Caco-2 (cell line): ENCODE results near the gene ZSCAN5A. TPM values are rescaled to one million over a fixed set of nuclear protein-coding genes. Genes with fewer than 3 reads are reported as not detected.

Experiments
- BruUV-seq: library from RNA; stranded (reverse); fragments of 400-500 nt; replicated peaks from 2 replicates; lab custom pipeline; 2021; lab: Mats Ljungman, UMichigan
- CTCF ChIA-PET: fragments of 300-600 bp; sonication (Branson Sonifier 250); formaldehyde crosslinking; loops from one replicate; lab custom pipeline; 2022; ENCODE audit warnings: antibody characterized with exemption; lab: Charles Lee
- POLR2A ChIA-PET: fragments of 300-600 bp; sonication (Branson Sonifier 250); formaldehyde crosslinking; loops from one replicate; lab custom pipeline; 2022; ENCODE audit warnings: antibody characterized with exemption; lab: Charles Lee
- DNase-seq, 2 experiments: peaks; one replicate each; pipeline versions ENCODE4 v3.0.0 to v3.0.0-alpha.2; 2020 to 2022
- H3K27me3 ChIP-seq: replicated peaks from 2 replicates; pipeline ENCODE4 v1.6.0; 2011; ENCODE audit warnings: low read length; ENCODE audit not compliant: control insufficient read depth, insufficient read depth
- H3K36me3 ChIP-seq: 2 replicates; pipeline ENCODE4 v1.5.1; 2011; ENCODE audit warnings: low read length; ENCODE audit not compliant: control insufficient read depth, insufficient read depth
- H3K4me1 ChIP-seq: fragments of 250-450 bp; sonication (Bioruptor Pico); 2 replicates; pipeline ENCODE4 v1.5.1; 2020; ENCODE audit warnings: mild to moderate bottlenecking
- H3K4me3 ChIP-seq: 2 replicates; pipeline ENCODE4 v1.5.1; 2011; ENCODE audit warnings: low read depth, mild to moderate bottlenecking, control low read depth, low read length
- H3K9me3 ChIP-seq: fragments of 250-450 bp; sonication (Bioruptor Pico); 2 replicates; pipeline ENCODE4 v1.5.1; 2020; ENCODE audit warnings: mild to moderate bottlenecking, moderate library complexity
- H3K27ac Mint-ChIP-seq: one replicate; pipeline ENCODE4 v1.8.0; 2022; ENCODE audit warnings: mixed read lengths; ENCODE audit not compliant: unreplicated experiment
- H3K27me3 Mint-ChIP-seq: one replicate; pipeline ENCODE4 v1.8.0; 2022; ENCODE audit warnings: mixed read lengths; ENCODE audit not compliant: insufficient read depth, unreplicated experiment
- H3K36me3 Mint-ChIP-seq: one replicate; pipeline ENCODE4 v1.8.0; 2022; ENCODE audit warnings: mild to moderate bottlenecking, mixed read lengths; ENCODE audit not compliant: insufficient read depth, unreplicated experiment
- H3K4me1 Mint-ChIP-seq: one replicate; pipeline ENCODE4 v1.8.0; 2022; ENCODE audit warnings: low read depth, mixed read lengths; ENCODE audit not compliant: unreplicated experiment
- H3K4me3 Mint-ChIP-seq: one replicate; pipeline ENCODE4 v1.8.0; 2022; ENCODE audit warnings: mild to moderate bottlenecking, moderate library complexity, mixed read lengths; ENCODE audit not compliant: unreplicated experiment
- H3K9me3 Mint-ChIP-seq: one replicate; pipeline ENCODE4 v1.8.0; 2022; ENCODE audit warnings: mixed read lengths; ENCODE audit not compliant: unreplicated experiment
- CTCF ChIP-seq, 2 experiments: fragments of 200-600 bp in 1 of 2; IDR thresholded peaks; 1 replicate in 1 of 2; 2 replicates in 1 of 2; pipeline versions ENCODE4 v1.5.1 to v1.8.0; 2011 to 2022; ENCODE audit warnings: antibody characterized with exemption in 1 of 2, control low read depth in 1 of 2, inconsistent platforms in 1 of 2, low read depth in 1 of 2, low read length in 1 of 2, mild to moderate bottlenecking in 1 of 2, moderate library complexity in 1 of 2; ENCODE audit not compliant: insufficient read depth in 1 of 2, severe bottlenecking in 1 of 2, unreplicated experiment in 1 of 2
- intact Hi-C: fragments of 100-400 bp; cut with micrococcal nuclease; formaldehyde crosslinking; loops from one replicate; pipeline ENCODE4 v1.10.0; 2022; ENCODE audit not compliant: unreplicated experiment
- total RNA-seq: library from RNA; stranded (reverse); gene quantifications from 2 replicates; pipeline ENCODE4 v1.2.3, GENCODE V29; 2022

The ZSCAN5A gene
- total RNA-seq, 1 experiment from 2014 or later, result 11.3 TPM

GRCh38 chr19:56321989-56322440, 7.4 kb upstream of the ZSCAN5A start:
- DNase-seq, result no peak
- no peaks in the 10 kb centered on the region for H3K4me1 ChIP-seq
- H3K9me3 ChIP-seq, result no peaks in the 10 kb centered on the region
- no TSS peak for BruUV-seq
- Mint-ChIP-seq H3K27me3 (peaks cover 8% of the 10 kb centered on the region), H3K9me3 (peaks cover 9% of the 10 kb centered on the region), H3K36me3 (no peaks in the 10 kb centered on the region), H3K27ac (no peak overlapping the region), H3K4me1 (no peaks in the 10 kb centered on the region), H3K4me3 (no peak overlapping the region)
- no peak for TF ChIP-seq CTCF (IDR thresholded peaks at IDR 0.05; ENCODE audit: insufficient read depth in 1 of 2, low read depth in 1 of 2, low read length in 1 of 2, severe bottlenecking in 1 of 2, unreplicated experiment in 1 of 2)
- H3K4me3 ChIP-seq, result no peak overlapping the region
- no peaks in the 10 kb centered on the region for H3K27me3 ChIP-seq
- CTCF ChIA-PET, result no interaction called here
- H3K36me3 ChIP-seq, result no peaks in the 10 kb centered on the region
- intact Hi-C loops, result no loop called here
- POLR2A ChIA-PET, result no interaction called here

DNA sequence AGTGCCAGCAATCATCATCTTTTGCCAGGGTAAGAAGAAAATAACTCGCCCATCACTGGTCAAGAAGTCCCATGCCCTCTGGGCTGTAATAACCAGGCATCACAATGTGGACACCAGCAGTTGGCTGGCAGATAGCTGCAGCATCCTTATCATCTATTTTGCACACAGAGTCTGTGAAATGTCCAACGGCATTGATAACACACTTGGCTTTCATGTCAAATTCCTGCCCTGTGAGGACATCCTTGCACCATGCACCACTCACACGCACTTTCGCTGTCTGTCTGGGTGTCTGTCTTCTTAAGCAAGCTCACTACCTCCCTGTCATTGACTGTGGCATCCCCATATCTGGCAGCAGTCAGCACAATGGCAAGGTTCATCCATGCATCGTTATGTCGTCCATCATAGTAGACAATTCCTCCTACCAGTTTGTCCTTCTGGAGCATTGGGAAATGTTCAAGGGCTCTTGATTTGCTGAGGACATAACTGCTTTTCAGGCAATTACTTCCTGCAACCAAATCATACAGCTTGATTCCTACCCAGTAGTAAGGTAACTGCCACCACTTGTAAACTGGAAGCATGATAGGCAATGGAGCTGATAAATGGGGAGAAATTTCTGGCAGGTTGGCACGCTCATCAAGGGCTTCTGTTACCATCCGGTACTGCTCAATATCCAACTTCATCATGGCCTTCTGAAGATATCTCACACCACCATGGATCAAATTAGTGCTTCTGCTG, 6.8 kb upstream of the ZSCAN5A start:
- POLR2A ChIA-PET, result no interaction called here
- H3K36me3 ChIP-seq, result no peaks in the 10 kb centered on the region
- intact Hi-C loops, result no loop called here
- no peak for TF ChIP-seq CTCF (IDR thresholded peaks at IDR 0.05; ENCODE audit: insufficient read depth in 1 of 2, low read depth in 1 of 2, low read length in 1 of 2, severe bottlenecking in 1 of 2, unreplicated experiment in 1 of 2)
- DNase-seq, result no peak
- Mint-ChIP-seq H3K9me3 (peaks cover 9% of the 10 kb centered on the region), H3K27me3 (peaks cover 3% of the 10 kb centered on the region), H3K27ac (no peak overlapping the region), H3K4me3 (no peak overlapping the region), H3K36me3 (no peaks in the 10 kb centered on the region), H3K4me1 (no peaks in the 10 kb centered on the region)
- BruUV-seq, result no TSS peak
- no peak overlapping the region for H3K4me3 ChIP-seq
- CTCF ChIA-PET, result no interaction called here
- H3K9me3 ChIP-seq, result no peaks in the 10 kb centered on the region
- H3K4me1 ChIP-seq, result no peaks in the 10 kb centered on the region
- H3K27me3 ChIP-seq, result no peaks in the 10 kb centered on the region

GRCh38 chr19:56319991-56320390, 5.4 kb upstream of the ZSCAN5A start:
- H3K4me3 Mint-ChIP-seq, result no peak overlapping the region
- peaks cover 10% of the 10 kb centered on the region for H3K36me3 Mint-ChIP-seq
- no TSS peak for BruUV-seq
- H3K4me1 Mint-ChIP-seq, result no peaks in the 10 kb centered on the region
- Histone ChIP-seq H3K27me3 (no peaks in the 10 kb centered on the region), H3K9me3 (no peaks in the 10 kb centered on the region), H3K4me3 (no peak overlapping the region), H3K36me3 (no peaks in the 10 kb centered on the region), H3K4me1 (peaks cover 4% of the 10 kb centered on the region; the same call in 1 of the 2 replicates)
- CTCF ChIA-PET, result no interaction called here
- intact Hi-C loops, result no loop called here
- DNase-seq, result no peak
- peaks cover 2% of the 10 kb centered on the region for H3K27me3 Mint-ChIP-seq
- POLR2A ChIA-PET, result no interaction called here
- H3K9me3 Mint-ChIP-seq, result peaks cover 9% of the 10 kb centered on the region
- TF ChIP-seq CTCF (IDR thresholded peaks at IDR 0.05; ENCODE audit: insufficient read depth in 1 of 2, low read depth in 1 of 2, low read length in 1 of 2, severe bottlenecking in 1 of 2, unreplicated experiment in 1 of 2), result no peak
- H3K27ac Mint-ChIP-seq, result no peak overlapping the region
